Tibial artery (tissue), 4 donors: ENCODE measurements around the gene SLC2A14.
"Not testable (repeated sequence)": the region's sequence is repeated elsewhere in the genome, so short reads cannot be mapped to it uniquely, and the experiment has no call there.

Experiments used
- DNase-seq, 2 donors: peaks; one replicate each; pipeline ENCODE4 v3.0.0-alpha.2; 2019
- H3K27ac ChIP-seq, 2 donors: fragments of 200-600 bp; sonication (generic) in 1 of 2; 1 replicate in 1 of 2; 2 replicates in 1 of 2; pipeline ENCODE4 v1.5.1; 2018 to 2019; ENCODE audit warnings: mild to moderate bottlenecking in 1 of 2
- H3K27me3 ChIP-seq, 2 donors: fragments of 200-600 bp; sonication (generic) in 1 of 2; one replicate each; pipeline versions ENCODE4 v1.5.1 to v1.6.0; 2016 to 2019
- H3K36me3 ChIP-seq, 3 donors: fragments of 200-600 bp; sonication (generic) in 2 of 3; one replicate each; pipeline ENCODE4 v1.5.1; 2016 to 2019; ENCODE audit warnings: mild to moderate bottlenecking in 2 of 3
- H3K4me1 ChIP-seq, 4 donors: fragments of 200-600 bp; sonication (generic) in 2 of 4; 1 replicate in 3 of 4; 2 replicates in 1 of 4; pipeline ENCODE4 v1.5.1; 2016 to 2019
- H3K4me3 ChIP-seq, 2 donors: fragments of 200-600 bp; sonication (generic) in 1 of 2; 1 replicate in 1 of 2; 2 replicates in 1 of 2; pipeline ENCODE4 v1.5.1; 2018 to 2019; ENCODE audit warnings: mild to moderate bottlenecking in 2 of 2
- H3K9me3 ChIP-seq, 3 donors: fragments of 200-600 bp; sonication (generic) in 1 of 3; one replicate each; pipeline ENCODE4 v1.5.1; 2016 to 2019
- intact Hi-C: fragments of 100-400 bp; cut with DNase I; formaldehyde crosslinking; loops from one replicate; pipeline ENCODE4 v1.15.0; 2023; ENCODE audit warnings: low total_unique reads
- TF ChIP-seq, protein P1 (sequence below), 2 experiments: fragments of 200-600 bp in 1 of 2; fragments of 450-650 bp in 1 of 2; IDR thresholded peaks; one replicate each; pipeline ENCODE4 v1.5.1; 2017 to 2019; ENCODE audit warnings: antibody characterized with exemption in 2 of 2, mild to moderate bottlenecking in 1 of 2, moderate library complexity in 1 of 2

SLC2A14 gene

DNA sequence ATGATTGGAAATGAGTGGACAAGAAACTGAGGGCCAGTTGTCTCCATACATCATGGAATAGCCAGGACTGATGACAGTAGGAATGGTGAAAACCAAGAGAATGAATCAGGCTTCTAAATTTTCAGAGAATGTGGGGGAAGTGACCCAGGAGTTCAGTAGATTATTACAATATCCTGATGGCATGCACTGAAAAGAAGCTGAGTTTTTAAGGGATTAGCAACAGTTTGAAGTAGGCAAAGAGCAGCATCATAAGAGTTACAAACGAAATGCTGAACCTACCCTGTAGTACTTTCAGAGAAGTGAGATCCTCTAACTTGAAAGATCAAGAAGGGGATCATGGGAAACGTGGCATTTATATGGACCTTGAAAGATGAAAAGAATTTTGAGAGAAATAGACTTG, 13.2 kb downstream of the SLC2A14 start:
- H3K27me3 ChIP-seq, result peaks cover 0 to 10% of the 10 kb centered on the region in 2 donors
- H3K4me3 ChIP-seq, result no peak overlapping the region
- H3K9me3 ChIP-seq, result no peaks in the 10 kb centered on the region
- H3K36me3 ChIP-seq, result no peaks in the 10 kb centered on the region
- DNase-seq, result no peak
- H3K4me1 ChIP-seq, result peaks cover 0 to 11% (median 5%) of the 10 kb centered on the region in 4 donors
- intact Hi-C loops, result no loop called here
- H3K27ac ChIP-seq, result no peak overlapping the region
- TF ChIP-seq, protein P1, sequence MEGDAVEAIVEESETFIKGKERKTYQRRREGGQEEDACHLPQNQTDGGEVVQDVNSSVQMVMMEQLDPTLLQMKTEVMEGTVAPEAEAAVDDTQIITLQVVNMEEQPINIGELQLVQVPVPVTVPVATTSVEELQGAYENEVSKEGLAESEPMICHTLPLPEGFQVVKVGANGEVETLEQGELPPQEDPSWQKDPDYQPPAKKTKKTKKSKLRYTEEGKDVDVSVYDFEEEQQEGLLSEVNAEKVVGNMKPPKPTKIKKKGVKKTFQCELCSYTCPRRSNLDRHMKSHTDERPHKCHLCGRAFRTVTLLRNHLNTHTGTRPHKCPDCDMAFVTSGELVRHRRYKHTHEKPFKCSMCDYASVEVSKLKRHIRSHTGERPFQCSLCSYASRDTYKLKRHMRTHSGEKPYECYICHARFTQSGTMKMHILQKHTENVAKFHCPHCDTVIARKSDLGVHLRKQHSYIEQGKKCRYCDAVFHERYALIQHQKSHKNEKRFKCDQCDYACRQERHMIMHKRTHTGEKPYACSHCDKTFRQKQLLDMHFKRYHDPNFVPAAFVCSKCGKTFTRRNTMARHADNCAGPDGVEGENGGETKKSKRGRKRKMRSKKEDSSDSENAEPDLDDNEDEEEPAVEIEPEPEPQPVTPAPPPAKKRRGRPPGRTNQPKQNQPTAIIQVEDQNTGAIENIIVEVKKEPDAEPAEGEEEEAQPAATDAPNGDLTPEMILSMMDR (IDR thresholded peaks at IDR 0.05), result no peak

DNA sequence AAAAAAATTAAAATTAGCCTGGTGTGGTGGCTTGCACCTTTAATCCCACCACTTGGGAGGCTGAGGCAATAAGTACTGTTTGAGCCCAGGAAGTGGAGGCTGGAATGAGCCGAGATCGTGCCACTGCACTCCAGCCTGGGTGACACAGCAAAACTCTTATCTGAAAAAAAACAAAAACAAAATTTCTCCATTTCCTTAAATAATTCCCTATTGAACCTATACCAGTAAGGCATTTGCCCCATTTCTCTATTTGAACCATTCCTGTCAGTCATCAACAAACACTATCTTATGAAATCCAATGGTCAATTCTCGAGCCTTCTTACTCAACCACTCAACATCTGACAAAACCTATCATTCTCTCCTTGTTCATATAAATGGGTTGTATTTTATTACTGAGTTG, 14.7 kb downstream of the SLC2A14 start:
- TF ChIP-seq, protein P1 (IDR thresholded peaks at IDR 0.05), result no peak
- no peaks in the 10 kb centered on the region for H3K9me3 ChIP-seq
- intact Hi-C loops, result no loop called here
- no peak overlapping the region for H3K4me3 ChIP-seq
- no peak overlapping the region for H3K27ac ChIP-seq
- H3K36me3 ChIP-seq, result no peaks in the 10 kb centered on the region
- DNase-seq, result no peak
- H3K4me1 ChIP-seq, result peaks cover 0 to 11% (median 5%) of the 10 kb centered on the region in 4 donors
- peaks cover 0 to 3% of the 10 kb centered on the region in 2 donors for H3K27me3 ChIP-seq

DNA sequence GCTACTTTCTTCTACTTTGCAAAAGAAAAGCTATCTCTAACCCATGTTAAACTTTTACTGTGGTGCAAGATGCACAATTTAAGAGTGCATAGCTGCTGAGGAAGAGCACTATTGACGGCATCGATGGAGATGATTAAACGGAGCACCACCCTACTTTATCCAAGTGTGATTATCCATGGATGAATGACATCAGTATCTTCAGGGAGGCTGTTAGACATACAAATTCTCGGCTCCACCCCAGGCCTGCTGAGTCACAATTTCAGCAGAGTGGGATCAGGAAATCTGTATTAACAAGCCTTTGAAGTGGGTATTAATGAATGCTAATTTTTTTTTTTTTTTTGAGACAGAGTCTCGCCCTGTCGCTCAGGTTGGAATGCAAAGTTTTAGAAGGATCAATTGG, 16.2 kb downstream of the SLC2A14 start:
- H3K9me3 ChIP-seq, result no peaks in the 10 kb centered on the region
- no peaks in the 10 kb centered on the region for H3K36me3 ChIP-seq
- no peak overlapping the region for H3K4me3 ChIP-seq
- DNase-seq, result no peak
- intact Hi-C loops, result no loop called here
- H3K27me3 ChIP-seq, result peaks cover 0 to 3% of the 10 kb centered on the region in 2 donors
- TF ChIP-seq, protein P1 (IDR thresholded peaks at IDR 0.05), result no peak
- no peak overlapping the region for H3K27ac ChIP-seq
- H3K4me1 ChIP-seq, result peaks cover 0 to 11% (median 5%) of the 10 kb centered on the region in 4 donors

DNA sequence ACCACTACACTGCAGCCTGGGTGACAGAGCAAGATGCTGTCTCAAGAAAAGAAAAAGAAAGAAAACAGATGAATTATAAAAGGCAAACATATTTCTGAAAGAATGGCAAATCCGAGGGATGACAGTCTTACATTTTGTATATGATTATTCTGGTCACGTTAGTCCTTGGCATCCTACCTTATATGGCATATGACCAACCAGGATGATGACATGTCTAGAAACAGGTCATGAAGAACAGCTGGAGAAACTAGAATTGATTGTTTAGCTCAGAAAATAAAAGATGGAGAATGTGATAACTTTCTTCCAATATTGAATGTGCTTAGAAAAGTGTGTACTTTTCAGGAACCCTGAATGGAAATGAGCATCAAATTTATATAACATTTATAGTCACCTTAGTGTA, 19.2 kb downstream of the SLC2A14 start:
- Histone ChIP-seq H3K4me3 (no peak overlapping the region), H3K9me3 (no peaks in the 10 kb centered on the region), H3K4me1 (no peaks in the 10 kb centered on the region), H3K27ac (no peak overlapping the region), H3K36me3 (no peaks in the 10 kb centered on the region), H3K27me3 (no peaks in the 10 kb centered on the region)
- DNase-seq, result no peak
- intact Hi-C loops, result no loop called here
- TF ChIP-seq, protein P1 (IDR thresholded peaks at IDR 0.05), result no peak

DNA sequence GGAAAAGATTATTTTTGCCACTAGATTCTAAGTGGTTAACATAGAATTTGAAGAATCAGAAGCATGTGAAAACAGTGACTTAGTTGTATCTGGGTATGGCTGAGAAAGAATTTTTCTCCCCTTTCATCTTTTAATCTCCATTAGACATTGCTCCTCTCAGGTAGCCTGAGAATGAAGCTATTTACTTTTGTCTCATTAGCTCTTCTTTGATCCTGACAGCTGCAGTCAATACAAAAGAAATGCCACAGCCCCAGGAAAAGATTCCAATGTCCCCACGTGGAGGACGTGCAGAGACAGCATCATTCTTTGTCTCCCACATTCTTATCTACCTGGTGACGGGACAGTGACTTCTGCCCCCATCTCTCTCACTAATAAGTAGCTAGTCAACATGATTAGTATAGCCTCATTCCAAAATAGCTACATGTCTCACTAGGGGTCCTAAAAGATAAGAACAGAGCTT, 21.1 kb downstream of the SLC2A14 start:
- intact Hi-C loops, H3K27ac ChIP-seq, H3K4me1 ChIP-seq, DNase-seq, H3K4me3 ChIP-seq, H3K36me3 ChIP-seq, H3K27me3 ChIP-seq, H3K9me3 ChIP-seq: not testable (repeated sequence)

DNA sequence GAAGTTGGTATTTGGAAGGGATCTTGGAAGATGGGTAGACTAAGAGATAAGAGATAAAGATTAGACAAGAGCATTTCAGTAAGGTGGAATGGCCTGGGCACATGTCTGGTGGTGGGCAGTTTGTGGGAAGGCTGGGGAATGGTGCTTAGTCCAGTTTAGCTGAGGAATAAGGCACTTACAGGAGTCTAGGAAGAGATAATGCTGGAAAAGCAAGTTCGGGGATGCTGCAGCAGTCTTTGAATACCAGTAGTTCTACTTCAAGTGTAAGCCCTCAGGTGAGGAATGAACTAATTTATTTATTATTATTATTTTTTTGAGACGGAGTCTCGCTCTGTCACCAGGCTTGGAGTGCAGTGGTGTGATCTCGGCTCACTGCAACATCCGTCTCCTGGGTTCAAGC, 22.6 kb downstream of the SLC2A14 start:
- H3K4me1 ChIP-seq, H3K36me3 ChIP-seq, DNase-seq, H3K9me3 ChIP-seq, intact Hi-C loops, H3K27ac ChIP-seq, H3K4me3 ChIP-seq, H3K27me3 ChIP-seq: not testable (repeated sequence)

DNA sequence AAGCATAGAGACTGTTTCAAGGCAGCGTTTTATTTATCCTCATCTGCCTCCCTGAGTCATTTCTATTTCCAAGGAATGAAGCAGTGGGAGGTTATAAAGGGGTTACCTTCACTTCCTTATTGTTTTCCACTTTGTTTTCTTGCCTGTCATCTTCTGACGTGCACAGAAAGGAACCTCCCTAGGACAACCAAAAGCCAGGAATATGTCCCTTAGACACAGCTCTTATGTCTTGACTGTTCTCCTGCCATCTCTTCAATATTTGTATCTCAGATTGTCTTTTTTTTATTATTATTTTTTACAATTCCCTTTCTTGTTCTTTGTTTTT, 24.7 kb downstream of the SLC2A14 start:
- H3K36me3 ChIP-seq, H3K27me3 ChIP-seq, intact Hi-C loops, DNase-seq, H3K9me3 ChIP-seq, H3K27ac ChIP-seq, H3K4me3 ChIP-seq, H3K4me1 ChIP-seq: not testable (repeated sequence)

DNA sequence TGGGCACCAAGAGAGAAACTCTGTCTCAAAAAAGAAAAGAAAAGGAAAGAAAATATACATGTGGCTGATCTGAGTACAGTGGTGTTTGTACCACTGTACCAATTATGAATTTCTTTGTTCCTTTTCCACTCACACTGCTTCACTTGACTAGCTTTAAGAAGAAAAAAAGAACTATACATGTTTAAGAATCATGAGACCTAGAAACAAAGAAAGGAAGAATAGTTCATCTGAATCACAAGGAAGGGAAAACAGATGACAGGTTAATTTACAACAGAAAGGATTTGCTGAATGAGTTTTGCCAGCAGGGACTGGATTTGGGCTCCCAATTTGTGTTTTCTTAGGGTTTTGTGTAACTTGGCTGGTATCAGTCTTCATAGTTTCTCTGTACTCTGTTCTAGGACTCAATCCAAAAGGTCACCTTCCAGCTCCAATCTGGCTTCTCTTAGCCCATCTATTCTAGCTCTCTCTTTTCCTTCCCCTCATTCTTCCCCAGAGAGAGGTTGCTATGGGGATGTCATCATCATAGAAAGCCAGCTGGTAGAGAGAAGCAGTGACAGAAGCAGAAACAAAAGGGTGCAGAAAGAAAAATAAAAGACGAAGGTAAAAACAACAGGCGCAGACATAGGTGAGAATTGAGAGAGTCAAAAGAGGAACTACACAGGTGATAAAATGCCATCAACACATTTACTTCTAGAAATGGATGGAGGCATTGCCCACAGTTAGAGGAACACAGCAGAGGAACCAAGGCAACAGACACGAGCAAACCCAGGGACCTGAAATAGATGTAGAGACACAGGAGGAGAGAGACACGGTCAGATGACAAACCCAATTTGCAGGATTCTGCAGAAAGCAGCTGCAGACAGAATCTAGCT, 25.3 kb downstream of the SLC2A14 start:
- H3K36me3 ChIP-seq, H3K9me3 ChIP-seq, intact Hi-C loops, H3K27me3 ChIP-seq, H3K4me3 ChIP-seq, DNase-seq, H3K4me1 ChIP-seq, H3K27ac ChIP-seq: not testable (repeated sequence)
